Limb (tissue), 2 donors: Measurements from ENCODE around the gene GOLGA3.
"Not testable (repeated sequence)": the region's sequence is repeated elsewhere in the genome, so short reads cannot be mapped to it uniquely, and the experiment has no call there.

Source experiments
- DNase-seq, 2 donors: peaks; one replicate each; pipeline ENCODE4 v3.0.0-alpha.2; 2016; ENCODE audit errors: extremely low spot score in 2 of 2

The GOLGA3 gene

DNA sequence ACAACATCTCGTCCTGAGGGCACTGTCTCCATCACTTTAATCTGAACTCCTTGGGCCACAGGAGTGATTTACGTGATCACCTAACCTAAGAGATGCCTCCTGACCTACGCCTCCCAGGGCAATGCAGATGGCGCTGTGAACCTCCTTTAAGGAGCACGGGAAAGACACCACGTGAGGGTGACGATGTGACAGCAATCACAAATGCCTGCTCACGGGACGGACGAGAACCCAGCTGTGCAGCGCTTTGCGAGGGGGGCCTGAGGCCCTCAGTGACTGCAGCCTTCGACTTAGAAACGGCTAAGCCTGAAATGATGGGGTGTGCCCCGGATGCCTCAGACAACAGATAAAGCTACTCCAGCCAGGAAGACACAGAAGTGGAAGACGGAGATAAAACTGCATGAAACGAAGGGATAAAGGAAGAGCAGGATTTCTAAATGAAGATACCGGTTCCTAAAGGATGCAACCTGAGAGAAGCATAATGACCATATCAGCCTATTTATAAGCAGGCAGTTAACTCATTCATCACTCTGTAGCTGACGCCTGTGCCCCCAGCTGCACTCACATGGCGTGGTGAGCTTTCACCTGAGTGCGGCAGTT lies 13.9 kb upstream of the GOLGA3 start:
- DNase-seq, result no peak

DNA sequence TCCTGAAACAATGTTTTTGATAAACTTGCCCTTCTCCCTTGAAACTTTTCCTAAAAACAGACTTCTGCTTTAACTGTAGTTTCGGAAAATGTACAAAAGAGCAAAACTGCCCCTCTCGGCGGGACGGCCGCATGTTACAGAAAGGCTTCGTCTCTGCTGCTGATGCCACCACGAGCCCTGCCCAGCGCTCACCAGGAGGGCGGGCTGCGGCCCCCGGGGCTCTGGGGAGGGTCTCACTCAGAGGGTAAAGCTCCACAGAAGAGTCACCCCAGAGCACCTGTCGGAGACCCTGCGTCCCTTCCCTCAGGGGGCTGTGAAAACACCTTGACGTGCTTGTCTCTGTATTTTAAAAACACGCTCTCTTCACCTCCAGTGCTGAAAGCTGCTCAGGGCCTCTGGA lies 12.5 kb upstream of the GOLGA3 start:
- no peak for DNase-seq

DNA sequence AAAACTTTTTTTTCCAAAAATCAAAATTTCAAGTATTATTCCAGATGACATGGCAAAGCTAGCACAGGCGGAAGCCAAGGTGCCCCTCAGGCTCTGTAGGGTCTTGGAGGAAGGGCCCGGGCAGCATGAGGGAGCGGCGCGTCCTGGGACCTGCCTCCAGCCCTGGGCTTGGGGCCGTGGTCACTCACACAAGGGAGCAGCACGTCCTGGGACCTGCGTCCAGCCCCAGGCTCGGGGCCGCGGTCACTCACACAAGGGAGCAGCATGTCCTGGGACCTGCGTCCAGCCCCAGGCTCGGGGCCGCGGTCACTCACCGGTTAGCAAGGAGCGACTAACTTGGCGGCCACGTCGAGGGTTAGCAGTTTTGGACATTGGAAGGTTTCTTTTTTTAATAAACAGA lies 11.9 kb upstream of the GOLGA3 start:
- no peak for DNase-seq

DNA sequence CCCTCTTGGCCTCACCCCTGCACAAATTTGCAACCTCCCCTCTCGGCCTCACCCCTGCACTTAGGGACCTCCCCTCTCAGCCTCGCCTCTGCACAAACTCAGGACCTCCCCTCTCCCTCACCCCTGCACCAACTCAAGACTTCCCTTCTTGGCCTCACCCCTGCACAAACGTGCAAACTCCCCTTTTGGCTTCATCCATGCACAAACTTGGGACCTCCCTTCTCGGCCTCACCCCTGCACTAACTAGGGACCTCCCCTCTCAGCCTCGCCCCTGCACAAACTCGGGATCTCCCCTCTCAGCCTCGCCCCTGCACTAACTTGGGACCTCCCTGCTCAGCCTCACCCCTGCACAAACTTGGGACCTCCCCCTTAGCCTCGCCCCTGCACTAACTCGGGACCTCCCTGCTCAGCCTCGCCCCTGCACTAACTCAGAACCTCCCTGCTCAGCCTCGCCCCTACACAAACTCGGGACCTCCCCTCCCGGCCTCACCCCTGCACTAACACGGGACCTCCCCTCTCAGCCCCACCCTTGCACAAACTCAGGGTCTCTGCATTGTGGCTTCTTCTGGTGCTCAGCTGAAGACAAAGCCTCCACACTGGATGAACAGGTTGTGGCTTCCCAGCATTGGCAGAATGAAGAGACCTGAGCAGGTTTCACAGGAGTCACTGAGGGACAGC lies 11.0 kb upstream of the GOLGA3 start:
- DNase-seq, result no peak

DNA sequence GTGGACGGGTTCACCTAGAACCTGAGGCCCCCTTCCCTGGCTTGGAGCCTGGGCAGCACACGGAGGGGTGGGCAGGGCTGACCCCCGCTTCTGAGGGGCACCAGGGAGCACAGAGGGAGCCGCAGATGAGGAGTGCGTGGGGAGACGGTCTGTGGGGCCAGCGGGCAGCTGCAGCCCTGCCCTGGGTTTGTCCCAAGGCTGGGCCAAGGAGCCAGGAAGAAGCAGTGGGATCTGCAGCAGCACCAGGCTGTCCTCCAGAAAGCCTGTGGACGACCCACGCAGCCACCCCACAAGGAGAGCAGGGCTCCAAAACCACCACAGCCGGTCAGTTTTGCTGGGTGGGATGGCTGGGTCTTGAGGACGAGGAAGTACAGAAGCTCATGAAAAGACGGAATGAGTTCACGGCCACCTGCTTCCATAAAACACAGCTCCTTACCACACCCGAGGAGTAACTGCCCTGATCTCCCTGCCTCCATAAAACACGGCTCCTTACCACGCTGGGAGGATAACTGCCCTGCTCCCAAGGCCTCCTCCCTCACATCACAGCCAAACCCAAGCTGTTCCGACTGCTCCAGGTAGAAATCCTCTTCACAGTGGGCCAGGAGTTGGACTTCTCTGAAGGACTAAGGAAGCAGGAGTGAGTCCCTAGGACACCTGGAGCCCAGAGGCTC lies 9.9 kb upstream of the GOLGA3 start:
- peak in 1 of 2 donors; percentile 38 for DNase-seq

DNA sequence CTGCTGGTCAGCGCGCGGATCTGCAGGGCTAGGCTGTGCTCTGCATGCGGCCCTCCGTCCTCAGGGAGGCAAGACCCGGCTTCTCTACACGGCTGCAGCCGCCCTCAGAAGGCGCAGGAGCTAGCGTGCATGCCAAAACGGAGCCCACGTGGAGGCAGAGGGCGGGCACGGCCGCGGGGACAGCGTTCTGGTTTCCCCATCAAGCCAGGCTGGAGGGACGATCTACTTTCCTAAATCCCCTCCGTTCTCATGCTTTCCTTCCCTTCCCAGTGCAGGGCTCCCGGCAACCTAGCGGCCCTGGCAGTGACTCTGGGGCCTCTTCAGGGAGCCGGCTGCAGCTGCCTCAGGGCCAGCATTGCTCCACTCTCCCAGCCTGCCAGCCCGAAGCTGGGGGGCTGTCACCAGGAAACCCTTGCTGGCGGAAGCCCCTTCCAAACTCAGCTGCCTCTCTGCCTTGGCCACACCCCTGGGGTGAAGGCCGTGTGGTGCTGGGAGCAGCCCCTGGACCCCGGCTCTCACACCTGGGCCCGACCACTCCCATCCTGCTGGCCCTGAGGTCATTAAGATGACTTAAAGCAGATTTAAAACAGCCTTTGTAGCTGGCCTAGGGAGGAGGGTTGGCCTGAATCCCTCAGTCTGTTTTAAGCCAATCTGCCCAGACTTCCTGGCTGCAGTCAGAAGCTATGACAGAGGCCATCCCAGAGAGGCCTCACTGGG lies 9.2 kb upstream of the GOLGA3 start:
- DNase-seq, result peak; percentile 50 to 59

DNA sequence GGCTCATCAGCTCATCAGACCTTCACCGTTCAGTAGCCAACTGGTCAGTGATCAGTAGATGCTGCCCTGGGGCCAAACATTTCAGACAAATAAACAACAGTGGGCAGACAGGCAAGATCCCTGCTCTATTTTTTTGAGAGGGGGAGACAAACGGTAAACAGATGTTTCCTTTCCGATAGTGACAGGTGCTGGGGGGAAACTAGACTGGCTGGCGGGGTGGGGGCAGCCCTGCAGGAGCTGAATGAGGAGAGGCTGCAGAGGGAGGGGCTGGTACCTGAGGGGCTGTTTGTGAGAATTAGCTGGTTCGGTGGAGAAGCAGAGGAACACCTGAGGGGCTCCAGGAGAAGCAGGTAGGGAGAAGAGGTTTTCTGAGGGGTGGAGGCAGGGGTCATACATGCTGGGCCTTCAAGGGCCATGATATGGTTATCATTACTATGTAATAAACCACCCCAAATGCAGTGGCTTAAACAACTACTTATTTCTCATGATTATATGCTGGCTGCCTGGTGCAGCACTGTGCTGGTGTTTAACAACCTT lies 8.2 kb upstream of the GOLGA3 start:
- no peak for DNase-seq

DNA sequence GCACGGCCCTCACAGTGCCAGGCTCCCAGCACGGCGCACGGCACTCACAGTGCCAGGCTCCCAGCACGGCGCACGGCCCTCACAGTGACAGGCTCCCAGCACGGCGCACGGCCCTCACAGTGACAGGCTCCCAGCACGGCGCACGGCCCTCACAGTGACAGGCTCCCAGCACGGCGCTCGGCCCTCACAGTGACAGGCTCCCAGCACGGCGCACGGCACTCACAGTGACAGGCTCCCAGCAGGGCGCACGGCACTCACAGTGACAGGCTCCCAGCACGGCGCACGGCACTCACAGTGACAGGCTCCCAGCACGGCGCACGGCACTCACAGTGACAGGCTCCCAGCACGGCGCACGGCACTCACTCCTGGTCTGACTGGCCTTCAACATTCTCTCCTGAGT lies 7.6 kb upstream of the GOLGA3 start:
- DNase-seq, result not testable (repeated sequence)

DNA sequence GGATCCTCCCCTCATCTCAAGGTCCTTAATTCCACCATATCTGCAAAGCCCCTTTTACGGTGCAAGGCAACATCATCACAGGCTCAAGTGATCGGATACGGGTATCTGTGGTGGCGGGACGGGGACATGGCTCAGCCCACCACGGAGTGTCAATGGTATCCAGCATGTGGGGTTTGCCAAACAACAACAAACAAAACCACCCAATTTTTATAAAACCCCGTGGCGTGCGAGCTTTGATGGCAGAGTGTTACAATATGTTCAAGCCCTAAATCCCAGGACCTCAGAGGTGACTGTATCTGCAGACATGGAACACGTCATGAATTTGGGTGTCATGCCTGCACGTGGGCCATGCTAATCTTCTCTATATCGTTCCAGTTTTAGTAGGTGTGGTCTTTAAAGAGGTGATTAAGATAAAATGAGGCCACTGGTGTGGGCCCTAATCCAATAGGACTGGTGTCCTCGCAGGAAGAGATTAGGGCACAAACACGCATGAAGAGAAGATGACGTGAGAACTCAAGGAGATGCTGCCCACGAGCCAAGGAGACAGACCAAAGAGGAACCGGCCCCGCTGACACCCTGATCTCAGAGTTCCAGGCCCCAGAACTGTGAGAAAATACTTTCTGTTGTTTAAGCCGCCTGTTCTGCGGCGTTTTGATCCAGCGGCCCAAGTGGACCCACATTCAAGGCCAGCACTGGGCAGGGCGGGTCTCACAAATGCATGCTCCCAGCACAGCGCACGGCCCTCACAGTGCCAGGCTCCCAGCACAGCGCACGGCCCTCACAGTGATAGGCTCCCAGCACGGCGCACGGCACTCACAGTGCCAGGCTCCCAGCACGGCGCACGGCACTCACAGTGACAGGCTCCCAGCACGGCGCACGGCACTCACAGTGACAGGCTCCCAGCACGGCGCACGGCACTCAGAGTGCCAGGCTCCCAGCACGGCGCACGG lies 6.7 kb upstream of the GOLGA3 start:
- no peak for DNase-seq

DNA sequence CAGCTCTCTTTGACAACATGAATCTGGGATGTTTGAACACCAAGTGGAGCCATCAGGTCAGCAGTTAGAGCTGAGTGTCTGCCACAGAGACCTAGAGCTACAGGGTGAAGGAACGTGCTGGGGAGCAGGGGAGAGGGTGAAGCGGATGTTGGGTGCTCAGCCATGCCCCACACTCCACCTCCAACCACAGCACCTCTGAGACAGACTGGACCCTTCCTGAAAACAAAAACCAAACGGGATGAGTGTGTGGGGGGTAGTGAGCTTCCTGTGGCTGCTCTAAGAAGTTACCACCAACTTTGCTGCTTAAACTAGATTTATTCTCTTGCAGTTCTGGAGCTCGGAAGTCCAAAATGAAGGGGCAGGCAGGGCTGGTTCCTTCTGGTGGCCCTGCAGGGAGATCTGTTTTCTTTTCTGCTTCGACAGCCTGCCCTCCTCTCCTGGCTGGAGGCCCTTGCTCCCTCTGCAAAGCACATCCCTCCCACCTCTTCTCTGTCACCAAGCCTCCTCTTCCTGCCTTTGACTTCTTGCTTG lies 5.6 kb upstream of the GOLGA3 start:
- DNase-seq, result no peak

DNA sequence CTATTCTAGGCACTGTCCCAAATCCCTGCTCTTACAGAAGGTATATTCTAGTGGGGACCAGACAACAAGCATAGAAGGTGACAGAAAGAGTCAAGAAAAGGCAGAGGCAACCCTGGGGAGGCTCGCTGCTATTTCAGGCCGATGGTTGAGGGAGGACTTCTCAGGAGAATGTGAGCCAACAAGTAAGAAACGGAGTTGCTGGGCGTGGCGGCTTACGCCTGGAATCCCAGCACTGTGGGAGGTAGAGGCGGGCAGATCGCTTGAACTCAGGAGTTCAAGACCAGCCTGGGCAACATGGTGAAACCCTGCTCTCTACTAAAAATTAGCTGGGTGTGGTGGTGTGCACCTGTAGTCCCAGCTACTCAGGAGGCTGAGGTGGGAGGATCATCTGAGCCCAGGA lies 4.7 kb upstream of the GOLGA3 start:
- no peak for DNase-seq

DNA sequence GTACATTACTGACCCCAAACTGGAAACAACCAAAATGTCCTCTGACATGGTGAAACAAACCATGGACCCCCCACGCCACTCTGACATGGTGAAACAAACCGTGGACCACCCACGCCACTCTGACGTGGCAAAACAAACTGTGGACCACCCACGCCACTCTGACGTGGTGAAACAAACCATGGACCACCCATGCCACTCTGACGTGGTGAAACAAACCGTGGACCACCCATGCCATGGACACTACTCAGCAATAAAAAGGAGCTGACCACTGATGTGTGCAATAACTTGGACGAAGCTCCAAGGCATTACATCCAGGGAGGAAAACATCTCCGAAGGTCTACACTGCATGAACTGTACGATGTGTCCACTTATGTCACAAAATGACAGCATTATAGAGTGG lies 3.1 kb upstream of the GOLGA3 start:
- no peak for DNase-seq

DNA sequence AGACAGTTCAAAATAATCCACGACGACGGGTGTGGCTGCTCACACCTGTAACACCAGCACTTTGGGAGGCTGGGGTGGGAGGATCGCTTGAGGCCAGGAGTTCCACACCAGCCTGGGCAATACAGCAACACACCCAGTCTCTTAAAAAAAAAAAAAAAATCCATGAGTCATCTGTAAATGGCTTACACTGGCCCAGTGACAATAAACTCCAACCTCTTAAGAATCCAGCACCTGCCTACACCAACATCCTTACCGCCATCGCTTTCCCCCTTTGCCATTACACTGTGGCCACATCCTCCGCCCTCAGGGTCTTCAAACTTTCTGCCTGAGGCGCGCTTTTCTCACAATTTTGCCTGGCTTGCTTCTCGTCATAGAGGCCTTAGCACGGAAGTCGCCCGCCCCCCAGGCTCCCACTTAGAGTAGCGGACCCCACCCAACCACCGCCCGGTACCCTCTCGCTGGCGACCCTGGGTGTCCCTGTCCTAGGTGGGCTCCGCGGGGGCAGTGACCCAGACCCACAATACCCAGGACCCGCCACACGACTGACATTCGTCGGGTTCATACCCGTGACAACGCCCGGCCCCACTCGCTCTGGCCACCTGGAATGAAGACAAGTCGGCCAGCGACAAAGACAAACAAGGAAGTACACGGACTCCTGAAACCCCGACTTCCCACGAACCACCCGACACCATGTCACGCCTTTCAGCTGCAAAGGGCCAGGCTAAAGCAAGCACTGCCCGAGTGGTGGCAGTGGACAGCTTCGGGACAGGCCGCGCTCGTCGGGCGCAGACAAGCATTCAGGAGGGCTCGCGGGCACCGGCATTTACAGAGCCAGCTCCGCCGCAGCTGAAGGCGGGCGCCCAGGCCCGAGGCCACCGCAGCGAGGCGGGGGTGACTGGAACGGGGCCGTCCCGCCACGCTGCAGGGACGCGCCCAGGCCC lies 636 bp downstream of the GOLGA3 start:
- DNase-seq, result peak in 1 of 2 donors; percentile 35

DNA sequence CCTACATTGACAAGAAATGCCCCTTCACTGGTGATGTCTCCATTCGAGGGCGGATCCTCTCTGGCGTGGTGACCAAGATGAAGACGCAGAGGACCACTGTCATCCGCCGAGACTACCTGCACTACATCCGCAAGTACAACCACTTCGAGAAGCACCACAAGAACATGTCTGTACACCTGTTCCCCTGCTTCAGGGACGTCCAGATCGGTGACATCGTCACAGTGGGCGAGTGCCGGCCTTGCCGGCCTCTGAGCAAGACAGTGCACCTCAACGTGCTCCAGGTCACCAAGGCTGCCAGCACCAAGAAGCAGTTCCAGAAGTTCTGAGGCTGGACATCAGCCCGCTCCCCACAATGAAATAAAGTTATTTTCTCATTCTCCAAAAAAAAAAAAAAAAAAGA lies 2.8 kb downstream of the GOLGA3 start:
- no peak for DNase-seq

DNA sequence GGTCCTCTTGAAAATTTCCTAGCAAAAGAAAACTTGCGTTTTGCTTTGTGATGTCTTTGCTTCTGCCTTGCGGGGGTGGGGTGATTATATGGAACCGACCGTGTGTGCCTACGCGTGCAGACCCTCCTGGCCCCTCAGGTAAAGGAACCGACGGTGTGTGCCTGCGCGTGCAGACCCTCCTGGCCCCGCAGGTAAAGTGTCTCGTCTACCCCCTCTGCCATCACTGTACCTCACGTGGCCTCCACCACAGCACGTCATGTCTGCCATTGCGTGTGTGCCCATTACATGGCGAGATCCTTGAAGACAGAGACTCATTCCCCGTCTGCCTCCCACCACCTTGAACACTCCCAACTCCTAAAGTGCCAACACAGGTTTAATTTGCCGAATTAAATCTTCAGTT lies 3.6 kb downstream of the GOLGA3 start:
- DNase-seq, result no peak

DNA sequence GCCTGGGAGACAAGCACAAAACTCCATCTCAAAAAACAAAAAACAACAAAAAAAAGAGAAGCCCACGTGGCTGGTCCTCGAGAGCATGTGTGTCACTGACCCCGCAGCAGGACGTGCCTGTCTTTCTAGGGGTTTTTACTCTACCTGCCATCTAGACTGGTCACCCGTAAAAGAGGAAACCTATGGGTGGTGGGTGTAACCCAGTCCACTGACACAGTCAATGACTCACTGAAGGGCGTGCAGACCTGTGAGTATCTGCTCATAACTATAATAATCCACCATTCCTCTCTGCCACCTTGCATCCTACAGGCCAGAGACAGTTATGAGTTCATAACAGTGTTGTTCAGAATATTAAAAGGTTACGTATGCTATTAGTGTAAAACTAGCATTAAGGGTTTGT lies 4.6 kb downstream of the GOLGA3 start:
- DNase-seq, result no peak

DNA sequence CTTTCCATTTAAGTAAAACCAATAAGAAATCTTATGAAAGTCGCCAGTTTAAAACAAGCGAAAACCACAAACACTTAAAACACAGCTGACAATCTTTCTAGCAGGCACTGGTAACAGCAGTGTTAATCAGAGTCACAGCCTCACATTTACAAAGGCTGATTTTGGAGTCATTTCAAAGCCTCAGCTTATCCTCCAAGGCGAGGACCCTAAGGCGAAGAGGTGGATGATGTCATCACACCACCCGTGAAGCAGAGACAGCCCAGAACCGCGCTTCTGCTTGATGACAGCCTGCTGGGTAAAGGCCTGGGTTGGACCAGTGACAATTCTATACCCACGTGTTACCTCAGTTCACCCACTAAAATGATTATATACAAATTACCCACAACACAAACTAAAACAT lies 10.1 kb downstream of the GOLGA3 start:
- DNase-seq, result no peak

DNA sequence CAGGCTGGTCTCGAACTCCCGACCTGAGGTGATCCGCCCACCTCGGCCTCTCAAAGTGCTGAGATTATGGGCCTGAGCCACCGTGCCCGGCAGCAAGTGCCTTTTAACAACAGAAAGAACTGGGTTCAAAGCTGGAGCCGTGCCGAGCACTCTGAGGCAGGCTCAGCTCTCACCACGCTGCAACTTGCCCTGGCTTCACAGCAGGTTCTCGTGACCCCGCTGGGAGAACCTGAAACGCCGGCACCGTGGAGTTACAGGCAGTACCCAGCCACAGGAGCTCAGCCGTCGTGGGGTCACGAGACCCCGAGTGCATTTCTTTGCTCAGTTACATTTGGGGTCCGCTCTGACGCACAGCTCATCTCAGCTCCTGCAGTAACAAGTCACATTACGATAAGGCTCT lies 14.4 kb downstream of the GOLGA3 start:
- no peak for DNase-seq

DNA sequence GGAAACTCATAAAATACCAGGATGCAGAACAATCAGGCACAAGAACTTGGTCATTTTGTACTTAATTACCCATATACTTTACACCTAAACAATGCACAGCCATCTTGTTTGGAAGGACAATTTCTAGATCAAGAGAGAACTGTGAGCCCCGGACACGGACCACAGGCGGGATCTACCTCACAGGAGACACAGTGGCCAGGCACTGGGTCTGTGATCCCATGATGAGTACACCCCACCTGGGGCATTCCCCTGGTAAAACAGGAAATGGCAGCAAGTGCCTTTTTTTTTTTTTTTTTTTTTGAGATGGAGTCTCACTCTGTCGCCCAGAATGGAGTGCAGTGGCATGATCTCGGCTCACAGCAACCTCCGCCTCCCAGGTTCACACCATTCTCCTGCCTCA lies 15.2 kb downstream of the GOLGA3 start:
- no peak for DNase-seq
